Body of pancreas (tissue), 4 donors: ENCODE measurements around the gene NRXN2.

ENCODE experiments used
- CTCF ChIP-seq, 7 experiments: fragments of 450-650 bp in 4 of 7; fragments of 200-600 bp in 3 of 7; sonication (generic) in 3 of 7; IDR thresholded peaks; one replicate each; pipeline ENCODE4 v1.5.1; 2016 to 2019; ENCODE audit warnings: antibody characterized with exemption in 7 of 7
- POLR2A ChIP-seq, 3 donors: fragments of 450-650 bp; IDR thresholded peaks; one replicate each; pipeline ENCODE4 v1.6.1; 2016; ENCODE audit warnings: antibody characterized with exemption in 3 of 3, mild to moderate bottlenecking in 2 of 3

GRCh38 chr11:64592234-64592615, 130.8 kb downstream of the NRXN2 start:
- no peak for TF ChIP-seq CTCF (IDR thresholded peaks at IDR 0.05)
- no peak for TF ChIP-seq POLR2A (IDR thresholded peaks at IDR 0.05)
